Heart right ventricle (tissue), 16 donors: ENCODE results near the gene AMFR. TPM values are rescaled to one million over a fixed set of nuclear protein-coding genes. Genes with fewer than 3 reads are reported as not detected.

Experiments used
- ATAC-seq, 8 donors: fragments of 200-7000 bp; cut with Tn5 transposase; one replicate each; pipeline ENCODE4 v1.9.1; 2020; ENCODE audit warnings: mild to moderate bottlenecking in 8 of 8, moderate library complexity in 8 of 8, moderate number of reproducible peaks in 1 of 8
- DNase-seq, 2 donors: peaks; one replicate each; pipeline ENCODE4 v3.0.0-alpha.2; 2020
- H3K27ac ChIP-seq, 10 donors: fragments of 200-600 bp; sonication (generic) in 2 of 10; one replicate each; pipeline versions ENCODE4 v1.5.0 to v1.8.0; 2020 to 2022; ENCODE audit warnings: mild to moderate bottlenecking in 3 of 10
- H3K27me3 ChIP-seq, 7 donors: fragments of 200-600 bp; one replicate each; pipeline ENCODE4 v1.8.0; 2021 to 2022; ENCODE audit warnings: mild to moderate bottlenecking in 2 of 7
- H3K36me3 ChIP-seq, 9 donors: fragments of 200-600 bp; sonication (generic) in 1 of 9; one replicate each; pipeline versions ENCODE4 v1.5.0 to v1.8.0; 2020 to 2022; ENCODE audit warnings: mild to moderate bottlenecking in 2 of 9
- H3K4me1 ChIP-seq, 9 donors: fragments of 200-600 bp; sonication (generic) in 1 of 9; one replicate each; pipeline versions ENCODE4 v1.5.0 to v1.8.0; 2020 to 2022; ENCODE audit warnings: mild to moderate bottlenecking in 4 of 9
- H3K4me3 ChIP-seq, 10 donors: fragments of 200-600 bp; sonication (generic) in 2 of 10; one replicate each; pipeline versions ENCODE4 v1.5.0 to v1.8.0; 2020 to 2022; ENCODE audit warnings: mild to moderate bottlenecking in 7 of 10, moderate library complexity in 2 of 10
- H3K9me3 ChIP-seq, 11 donors: fragments of 200-600 bp in 10 of 11; sonication (generic) in 2 of 11; one replicate each; pipeline versions ENCODE4 v1.5.0 to v1.8.0; 2013 to 2022; ENCODE audit warnings: mild to moderate bottlenecking in 2 of 11, control low read depth in 1 of 11, moderate library complexity in 1 of 11
- CTCF ChIP-seq, 9 donors: fragments of 200-600 bp; sonication (generic) in 2 of 9; IDR thresholded peaks; one replicate each; pipeline versions ENCODE4 v1.5.0 to v1.8.0; 2021 to 2022; ENCODE audit warnings: antibody characterized with exemption in 9 of 9, mild to moderate bottlenecking in 5 of 9, moderate library complexity in 1 of 9
- WGBS, 2 donors: extraction: QIAGEN DNeasy Blood & Tissue Kit; methylation state at CpG; one replicate each; pipeline ENCODE4 v1.1.7; 2013; ENCODE audit warnings: inconsistent platforms in 1 of 2; 5-methylcytosine and 5-hydroxymethylcytosine counted together
- intact Hi-C, 10 donors: fragments of 100-400 bp; cut with DNase I; formaldehyde crosslinking; loops; one replicate each; pipeline versions ENCODE4 v1.11.1 to v1.14.2; 2022
- polyA plus RNA-seq, 2 donors: library from polyadenylated mRNA; stranded (reverse); fragments of 200-250 nt; gene quantifications; one replicate each; pipeline ENCODE4 v1.2.3, GENCODE V29; 2013
- total RNA-seq, 10 donors: library from RNA; stranded (reverse); fragmentation: NEBNext Ultra II Directional in 3 of 10; extraction: Animal tissue kit (Norgen Biotek cat#: 25700) in 3 of 10; gene quantifications; one replicate each; pipeline versions ENCODE4 v1.2.1 to v1.2.4, GENCODE V29; 2021 to 2023
- donor health status: Arrhythmogenic right ventricular cardiomyopathy.
- donor health status: ischemic (EF 13 %, LVEDD 7.1; RV severe dilation, severe dysfunction).
- donor health status: healthy with polysubstance abuse.
- donor health status: DM: no; HTN: yes; CAD: no.
- donor health status: DM: no; HTN: no; CAD: no.
- donor health status: ischemic (EF 25% LVEDD 6.9; RV normal size, moderate dysfunction).
- donor health status: ischemic (EF 25% LVEDD 5.7; RV mildly dilated, moderate dysfunction).
- donor health status: healthy.
- donor health status: DM: yes; HTN: yes; CAD: no.
- donor health status: Ischemic cardiomyopathy.
- donor health status: ischemic (EF 35%, LVEDD 5.7; RV mildly dilated, moderate dysfunction).
- donor health status: nonischemic (EF 11% LVEDD 7.7; RV severe dilation, severe dysfunction).
- donor health status: DM: yes; HTN: yes; CAD: no.
- donor health status: PGD.
- donor health status: ischemic (EF 29% LVEDD 5.4; RV normal size, mild dysfunction).
- donor health status: nonischemic (EF 23%, LVEDD 6.1; RV moderate dilation, normal function).

The AMFR gene
- total and polyA plus RNA-seq, 12 donors = 18.1 to 87.9 (median 65.9) TPM

DNA sequence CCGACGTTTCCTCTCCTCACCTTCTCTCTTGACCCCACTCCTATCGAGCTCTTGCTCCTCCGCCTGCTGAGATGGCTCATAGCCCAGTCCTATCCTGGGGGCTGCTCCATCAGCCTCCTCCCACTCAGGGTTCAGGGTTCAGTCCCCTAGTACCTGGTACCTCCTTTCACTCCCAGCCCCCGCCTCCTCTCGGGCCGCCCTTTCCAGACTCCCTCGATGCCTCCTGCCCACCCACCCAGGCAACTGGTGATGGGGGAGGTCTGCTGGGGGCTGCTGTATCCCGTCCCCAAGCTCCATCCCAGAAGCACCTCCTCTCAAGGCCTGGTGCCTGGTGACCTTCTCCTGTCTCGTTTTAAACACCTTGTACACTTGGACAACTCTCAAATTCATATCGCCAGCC, 93.9 kb downstream of the AMFR start:
- no peak for ATAC-seq
- Histone ChIP-seq H3K4me1 (peaks cover 0 to 8% (median 0%) of the 10 kb centered on the region in 9 donors), H3K4me3 (no peak overlapping the region), H3K27ac (no peak overlapping the region), H3K9me3 (no peaks in the 10 kb centered on the region), H3K36me3 (no peaks in the 10 kb centered on the region), H3K27me3 (no peaks in the 10 kb centered on the region)
- intact Hi-C loops = no loop called here
- 85 to 89% methylated on average over 11 of the region's 11 CpGs for WGBS, 2 donors
- no peak for DNase-seq
- TF ChIP-seq CTCF (IDR thresholded peaks at IDR 0.05) = no peak

- Histone ChIP-seq H3K36me3 (no peaks in the 10 kb centered on the region), H3K4me1 (peaks cover 0 to 5% (median 0%) of the 10 kb centered on the region in 9 donors), H3K27ac (no peak overlapping the region), H3K4me3 (no peak overlapping the region), H3K27me3 (no peaks in the 10 kb centered on the region), H3K9me3 (no peaks in the 10 kb centered on the region)
- intact Hi-C loops = no loop called here
- no peak for TF ChIP-seq CTCF (IDR thresholded peaks at IDR 0.05)
- DNase-seq = no peak
- 84 to 85% methylated on average over 4 of the region's 4 CpGs for WGBS, 2 donors
- no peak for ATAC-seq
These were observed 94.9 kb downstream of the AMFR start for GRCh38 chr16:56330476-56330875.

DNA sequence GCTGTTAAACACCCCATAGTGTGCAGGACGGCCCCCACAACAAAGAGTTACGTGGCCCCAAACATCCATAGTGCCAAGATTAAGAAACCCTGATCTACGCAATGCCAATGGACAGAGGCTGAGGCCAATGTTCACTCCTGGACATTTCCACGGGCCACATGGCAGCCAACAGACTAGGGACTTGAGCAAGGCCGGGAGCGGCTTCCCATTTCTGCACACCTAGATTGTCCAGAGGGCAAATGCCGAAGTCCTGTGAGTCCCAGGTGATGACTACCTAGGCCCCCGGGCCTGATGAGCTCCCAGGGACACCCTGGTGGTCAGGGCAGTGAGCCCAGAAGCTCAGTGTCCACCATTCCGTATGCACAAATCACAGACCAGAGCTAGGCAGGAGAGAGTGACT, 95.5 kb downstream of the AMFR start:
- no peak overlapping the region for H3K27ac ChIP-seq
- WGBS, 2 donors = 87 to 91% methylated on average over 9 of the region's 9 CpGs
- intact Hi-C loops = loop anchor here in 1 of 10 donors (10.0 kb wide), 1 partner anchor 615 kb away; no protein-coding TSS in a partner anchor
- no peak overlapping the region for H3K4me3 ChIP-seq
- no peaks in the 10 kb centered on the region for H3K27me3 ChIP-seq
- no peak for TF ChIP-seq CTCF (IDR thresholded peaks at IDR 0.05)
- ATAC-seq (no peak), DNase-seq (no peak)
- no peaks in the 10 kb centered on the region for H3K9me3 ChIP-seq
- H3K4me1 ChIP-seq = peaks cover 0 to 5% (median 0%) of the 10 kb centered on the region in 9 donors
- no peaks in the 10 kb centered on the region for H3K36me3 ChIP-seq

DNA sequence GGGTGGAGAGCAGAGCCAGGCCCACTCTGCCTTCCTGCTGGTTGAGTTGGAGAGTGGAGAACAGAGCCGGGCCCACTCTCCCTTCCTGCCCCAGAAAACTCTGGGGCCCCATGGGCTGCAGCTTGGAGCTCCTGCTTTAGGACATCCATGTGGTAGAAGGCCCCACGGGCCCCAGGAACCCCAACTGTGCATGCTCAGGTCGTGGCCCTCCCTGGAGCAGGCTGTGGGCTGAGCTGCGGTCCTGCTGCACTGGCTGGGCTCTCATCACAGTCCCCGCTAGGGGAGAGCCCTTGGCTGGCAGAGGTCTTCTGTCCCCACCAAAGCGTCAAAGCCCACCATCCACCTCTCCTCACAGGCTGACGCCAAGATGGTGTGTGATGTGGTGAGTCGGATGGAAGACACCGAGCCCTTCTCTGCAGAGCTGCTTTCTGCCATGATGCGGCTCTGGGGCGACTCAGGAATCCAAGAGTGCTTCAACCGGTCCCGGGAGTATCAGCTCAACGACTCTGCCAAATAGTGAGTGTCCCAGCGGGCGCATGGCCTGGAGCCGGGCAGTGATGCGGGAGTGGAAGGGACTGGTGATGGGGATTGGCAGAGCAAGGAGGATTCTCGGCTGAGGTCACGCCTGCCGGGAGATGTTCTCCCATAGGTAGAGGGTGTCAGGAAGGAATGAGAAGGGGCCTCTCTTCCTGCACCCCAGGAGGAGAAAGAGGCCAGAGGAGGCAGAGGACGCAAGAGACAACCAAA, 96.9 kb downstream of the AMFR start:
- Histone ChIP-seq H3K27ac (no peak overlapping the region), H3K9me3 (no peaks in the 10 kb centered on the region), H3K36me3 (no peaks in the 10 kb centered on the region), H3K4me1 (peaks cover 0 to 5% (median 0%) of the 10 kb centered on the region in 9 donors), H3K27me3 (no peaks in the 10 kb centered on the region), H3K4me3 (no peak overlapping the region)
- TF ChIP-seq CTCF (IDR thresholded peaks at IDR 0.05) = no peak
- peak in 1 of 8 donors; percentile 3 for ATAC-seq
- no peak for DNase-seq
- WGBS, 2 donors = 91 to 93% methylated on average over 22 of the region's 22 CpGs
- intact Hi-C loops = loop anchor here in 1 of 10 donors (10.0 kb wide), 1 partner anchor 614 kb away; no protein-coding TSS in a partner anchor
